IPS DF 6.9 (cell line): Measurements from ENCODE around the gene POLR2F.
"Not testable (repeated sequence)": the region's sequence is repeated elsewhere in the genome, so short reads cannot be mapped to it uniquely, and the experiment has no call there.

ENCODE experiments used
- DNase-seq: peaks from one replicate; pipeline ENCODE4 v3.0.0-alpha.2; 2013; ENCODE audit warnings: low read depth, low spot score
- H3K27ac ChIP-seq: one replicate; pipeline ENCODE4 v1.5.1; 2013; ENCODE audit warnings: low read length, control low read depth
- H3K27me3 ChIP-seq: 2 replicates; pipeline ENCODE4 v1.6.1; 2013; ENCODE audit warnings: mild to moderate bottlenecking, low read length; ENCODE audit not compliant: control insufficient read depth, insufficient read depth
- H3K36me3 ChIP-seq: 2 replicates; pipeline ENCODE4 v1.6.1; 2013; ENCODE audit warnings: low read length; ENCODE audit not compliant: control insufficient read depth, insufficient read depth
- H3K4me1 ChIP-seq: 2 replicates; pipeline ENCODE4 v1.6.1; 2013; ENCODE audit warnings: low read length; ENCODE audit not compliant: control insufficient read depth, insufficient read depth
- H3K4me3 ChIP-seq: 2 replicates; pipeline ENCODE4 v1.5.1; 2013; ENCODE audit warnings: mild to moderate bottlenecking, low read length
- H3K9me3 ChIP-seq: 2 replicates; pipeline ENCODE4 v1.6.1; 2013; ENCODE audit warnings: low read length, inconsistent platforms; ENCODE audit not compliant: control insufficient read depth, insufficient read depth
- WGBS: extraction: QIAGEN DNeasy Blood & Tissue Kit; methylation state at CpG from one replicate; pipeline ENCODE4 v1.1.7; 2013; ENCODE audit warnings: mixed read lengths, missing lambda C conversion rate; ENCODE audit not compliant: insufficient read length, insufficient coverage; 5-methylcytosine and 5-hydroxymethylcytosine counted together

POLR2F gene

DNA sequence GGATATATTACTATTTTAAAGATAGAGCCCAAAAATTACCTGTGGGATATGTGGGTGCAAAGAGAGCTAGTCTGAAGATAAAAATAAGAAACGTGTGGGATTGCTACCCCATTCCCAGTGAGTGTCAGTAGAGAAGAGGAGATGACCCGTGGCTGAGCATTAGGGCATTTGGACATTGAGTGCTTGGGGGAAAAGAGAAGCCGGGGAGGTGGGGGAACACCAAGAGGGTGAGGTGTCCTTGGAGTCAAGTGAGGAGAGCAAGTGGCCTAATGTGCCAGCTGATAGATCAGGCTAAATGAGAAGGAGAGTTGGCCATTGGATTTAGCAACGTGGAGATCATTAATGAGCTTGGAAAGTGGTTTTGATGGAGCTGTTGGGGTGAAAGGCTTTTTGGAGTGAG lies 1.2 kb downstream of the POLR2F start:
- Histone ChIP-seq H3K36me3 (peaks cover 23% of the 10 kb centered on the region), H3K4me1 (no peaks in the 10 kb centered on the region), H3K9me3 (no peaks in the 10 kb centered on the region), H3K27me3 (no peaks in the 10 kb centered on the region), H3K27ac (no peak overlapping the region), H3K4me3 (no peak overlapping the region)
- WGBS = no CpG with 5 or more reads among the region's 4 CpGs
- DNase-seq = no peak

DNA sequence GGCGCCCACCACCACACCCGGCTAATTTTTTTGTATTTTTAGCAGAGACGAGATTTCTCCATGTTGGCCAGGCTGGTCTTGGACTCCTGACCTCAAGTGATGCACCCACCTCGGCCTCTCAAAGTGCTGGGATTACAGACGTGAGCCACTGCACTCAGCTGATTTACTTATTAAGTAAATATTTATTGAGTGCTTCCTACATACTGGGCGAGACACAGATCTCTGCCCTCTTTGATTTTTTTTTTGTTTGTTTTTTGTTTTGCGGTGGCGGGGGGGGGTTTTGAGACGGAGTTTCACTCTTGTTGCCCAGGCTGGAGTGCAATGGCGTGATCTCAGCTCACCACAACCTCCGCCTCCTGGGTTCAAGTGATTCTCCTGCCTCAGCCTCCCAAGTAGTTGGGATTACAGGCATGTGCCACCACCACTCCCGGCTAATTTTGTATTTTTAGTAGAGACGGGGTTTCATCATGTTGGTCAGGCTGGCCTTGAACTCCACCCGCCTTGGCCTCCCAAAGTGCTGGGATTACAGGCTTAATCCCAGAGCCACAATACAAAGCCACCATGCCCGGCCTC lies 2.4 kb downstream of the POLR2F start:
- H3K9me3 ChIP-seq, H3K4me3 ChIP-seq, H3K4me1 ChIP-seq, H3K27me3 ChIP-seq, DNase-seq, H3K27ac ChIP-seq: not testable (repeated sequence)
- no CpG with 5 or more reads among the region's 15 CpGs for WGBS
- H3K36me3 ChIP-seq = peaks cover 23% of the 10 kb centered on the region

DNA sequence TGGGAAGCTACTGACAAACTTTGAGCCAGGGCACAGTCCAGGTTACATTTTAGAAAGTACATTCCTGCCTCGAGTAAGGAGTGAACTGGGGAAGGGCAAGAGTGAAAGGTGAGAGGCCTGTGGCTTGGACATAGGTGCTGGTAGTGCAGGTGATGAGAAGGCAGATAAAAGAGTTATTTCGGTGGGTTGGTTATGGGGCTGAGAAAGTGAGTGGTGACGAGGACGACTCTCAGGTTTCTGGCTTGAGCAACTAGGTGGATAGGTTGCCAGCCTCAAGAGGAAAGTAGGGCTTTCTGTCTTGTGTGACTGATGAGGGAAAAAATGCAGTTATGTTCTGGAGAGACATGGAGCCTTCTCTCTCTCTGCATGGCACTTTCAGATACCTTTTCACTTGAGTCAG lies 3.7 kb downstream of the POLR2F start:
- WGBS = 100% methylated on average over 2 of the region's 4 CpGs
- Histone ChIP-seq H3K9me3 (no peaks in the 10 kb centered on the region), H3K27ac (no peak overlapping the region), H3K4me1 (no peaks in the 10 kb centered on the region), H3K4me3 (no peak overlapping the region), H3K36me3 (peaks cover 28% of the 10 kb centered on the region), H3K27me3 (no peaks in the 10 kb centered on the region)
- no peak for DNase-seq

DNA sequence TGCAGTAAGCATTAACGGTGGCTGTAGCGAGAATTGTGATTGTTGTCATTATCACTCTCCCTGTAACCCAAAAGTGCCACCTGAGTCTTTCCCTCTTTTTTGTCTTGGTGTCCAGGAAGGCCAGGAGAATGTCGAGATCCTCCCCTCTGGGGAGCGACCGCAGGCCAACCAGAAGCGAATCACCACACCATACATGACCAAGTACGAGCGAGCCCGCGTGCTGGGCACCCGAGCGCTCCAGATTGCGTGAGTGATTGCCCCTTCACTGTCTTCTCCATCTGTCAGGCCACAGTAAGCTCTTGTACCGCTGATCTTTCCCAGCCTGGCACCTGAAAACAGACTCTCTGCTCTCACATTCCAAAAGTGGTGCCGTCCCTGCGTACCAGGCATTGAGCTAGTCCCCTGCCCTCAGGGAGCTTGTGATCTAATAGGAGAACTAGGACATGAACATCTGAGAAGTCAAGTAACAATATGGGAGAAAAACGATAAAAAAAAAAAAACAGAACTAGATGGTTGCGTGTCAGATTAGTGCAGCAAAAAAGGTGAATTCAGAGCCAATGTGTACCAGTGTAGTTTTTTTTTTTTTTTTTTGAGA lies 5.8 kb downstream of the POLR2F start:
- no peaks in the 10 kb centered on the region for H3K4me1 ChIP-seq
- DNase-seq = no peak
- H3K4me3 ChIP-seq = no peak overlapping the region
- WGBS = no CpG with 5 or more reads among the region's 18 CpGs
- peaks cover 28% of the 10 kb centered on the region for H3K36me3 ChIP-seq
- no peaks in the 10 kb centered on the region for H3K9me3 ChIP-seq
- H3K27me3 ChIP-seq = no peaks in the 10 kb centered on the region
- H3K27ac ChIP-seq = no peak overlapping the region

DNA sequence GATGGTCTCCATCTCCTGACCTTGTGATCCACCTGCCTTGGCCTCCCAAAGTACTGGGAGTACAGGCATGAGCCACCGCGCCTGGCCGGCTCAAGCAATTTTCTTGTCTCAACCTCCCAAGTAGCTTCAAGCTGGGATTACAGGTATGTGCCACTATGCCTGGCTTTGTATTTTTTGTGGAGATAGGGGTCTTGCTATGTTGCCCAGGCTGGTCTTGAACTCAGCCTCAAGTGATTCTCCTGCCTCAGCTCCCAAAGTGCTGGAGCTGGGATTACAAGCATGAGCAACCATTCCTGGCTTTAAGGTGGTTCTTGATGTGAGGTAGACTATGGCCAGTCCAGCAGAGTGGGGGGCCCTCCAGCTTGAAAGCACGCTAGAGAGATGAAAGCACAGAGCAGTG lies 7.6 kb downstream of the POLR2F start:
- Histone ChIP-seq H3K4me1 (no peaks in the 10 kb centered on the region), H3K36me3 (peaks cover 28% of the 10 kb centered on the region), H3K27me3 (no peaks in the 10 kb centered on the region), H3K9me3 (no peaks in the 10 kb centered on the region), H3K4me3 (no peak overlapping the region), H3K27ac (no peak overlapping the region)
- WGBS = no CpG with 5 or more reads among the region's 4 CpGs
- no peak for DNase-seq

DNA sequence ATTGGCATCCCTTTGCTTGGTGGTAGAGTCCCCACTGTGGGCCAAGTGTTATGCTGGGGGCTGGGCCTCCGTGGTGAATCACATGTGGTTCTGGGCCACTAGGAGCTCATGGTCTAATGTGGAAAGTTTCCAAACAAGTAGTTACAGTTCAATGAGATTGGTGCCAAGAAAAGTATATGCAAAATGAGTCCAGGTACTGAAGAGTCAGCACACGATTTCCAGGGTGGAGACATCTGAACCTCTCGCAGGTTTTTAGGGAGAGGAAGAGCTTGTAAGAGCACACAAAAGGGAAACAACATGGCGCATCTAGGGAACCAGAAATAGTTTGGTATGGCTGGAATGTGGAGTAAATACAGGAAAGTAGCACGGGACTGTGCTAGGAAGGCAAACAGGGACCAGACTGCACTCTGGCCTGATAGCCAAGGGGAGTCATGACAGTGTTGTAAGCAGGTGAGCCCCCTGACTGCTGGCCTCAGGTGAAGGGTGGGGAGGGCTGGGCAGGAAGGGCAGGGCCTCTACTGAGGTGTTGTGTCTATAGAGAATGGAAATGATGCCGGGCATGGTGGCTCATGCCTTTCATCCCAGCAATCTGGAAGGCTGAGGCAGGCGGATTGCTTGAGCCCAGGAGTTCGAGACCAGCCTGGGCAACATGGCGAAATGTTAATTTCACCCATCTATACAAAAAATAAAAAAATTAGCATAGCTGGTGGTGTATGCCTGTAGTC lies 12.6 kb downstream of the POLR2F start:
- Histone ChIP-seq H3K4me3 (no peak overlapping the region), H3K36me3 (peaks cover 9% of the 10 kb centered on the region; the same call in 1 of the 2 replicates), H3K27ac (no peak overlapping the region), H3K4me1 (peaks cover 3% of the 10 kb centered on the region; the same call in 1 of the 2 replicates), H3K9me3 (no peaks in the 10 kb centered on the region), H3K27me3 (no peaks in the 10 kb centered on the region)
- WGBS = no CpG with 5 or more reads among the region's 9 CpGs
- no peak for DNase-seq

DNA sequence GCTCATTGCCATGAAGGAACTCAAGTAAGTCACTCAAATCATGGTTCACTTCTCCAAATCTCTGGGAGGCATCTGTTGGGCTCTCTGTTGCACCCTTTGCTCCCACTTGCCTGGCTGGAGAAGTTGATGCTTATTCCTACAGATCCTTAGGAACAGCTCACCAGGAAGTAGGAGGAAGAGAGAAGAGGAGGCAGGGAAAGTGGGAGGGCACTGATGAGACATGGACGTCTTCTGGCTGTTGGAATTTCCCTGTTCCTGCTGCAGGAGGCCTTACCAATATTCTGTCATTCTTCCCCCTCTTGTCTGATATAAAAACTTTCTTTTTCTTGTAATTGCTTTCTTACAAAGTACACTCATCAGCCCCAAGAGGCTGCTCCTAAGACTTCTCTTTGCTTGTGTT lies 13.6 kb downstream of the POLR2F start:
- no CpG with 5 or more reads among the region's 1 CpG for WGBS
- H3K27me3 ChIP-seq = no peaks in the 10 kb centered on the region
- no peak for DNase-seq
- H3K9me3 ChIP-seq = no peaks in the 10 kb centered on the region
- no peak overlapping the region for H3K4me3 ChIP-seq
- peaks cover 7% of the 10 kb centered on the region for H3K4me1 ChIP-seq
- no peak overlapping the region for H3K27ac ChIP-seq
- peaks cover 5% of the 10 kb centered on the region; the same call in 1 of the 2 replicates for H3K36me3 ChIP-seq

DNA sequence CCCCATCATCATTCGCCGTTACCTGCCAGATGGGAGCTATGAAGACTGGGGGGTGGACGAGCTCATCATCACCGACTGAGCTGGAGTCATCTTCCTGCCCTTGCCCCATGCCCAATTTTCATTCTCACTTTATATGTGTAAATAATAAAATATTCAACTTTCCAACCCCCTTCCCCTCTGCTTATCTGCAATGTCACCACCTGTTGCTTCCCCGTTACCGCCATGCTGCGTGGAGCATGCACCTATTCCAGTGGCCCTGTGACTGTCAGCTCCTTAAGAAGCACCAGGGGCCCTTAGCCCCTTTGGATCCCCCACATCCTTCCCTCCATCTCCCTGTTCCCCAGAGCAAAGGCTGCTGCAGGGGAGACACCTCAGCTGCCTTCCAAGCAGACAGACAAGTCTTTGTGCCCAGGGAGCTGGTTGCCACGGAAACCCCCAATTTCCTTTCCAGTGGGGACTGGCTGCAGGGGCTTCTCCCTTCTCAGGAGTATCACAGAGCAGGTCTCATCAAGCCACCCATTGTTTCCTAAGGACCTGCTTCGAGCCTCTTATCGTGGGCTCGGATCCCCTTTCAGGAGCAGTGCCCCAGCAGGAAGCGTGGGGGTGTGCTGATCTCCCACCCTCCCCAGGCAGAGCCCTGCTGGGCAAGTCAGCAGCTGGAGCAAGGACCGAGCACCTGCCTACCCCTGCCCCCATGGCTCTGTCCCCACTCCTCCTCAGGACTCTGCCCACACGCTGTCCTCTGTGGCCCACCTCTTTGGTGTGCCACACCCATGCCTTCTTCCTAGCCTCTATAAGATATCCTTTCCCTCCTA lies 14.3 kb downstream of the POLR2F start:
- Histone ChIP-seq H3K9me3 (no peaks in the 10 kb centered on the region), H3K27me3 (no peaks in the 10 kb centered on the region), H3K4me3 (no peak overlapping the region), H3K4me1 (peaks cover 7% of the 10 kb centered on the region), H3K27ac (no peak overlapping the region), H3K36me3 (peaks cover 5% of the 10 kb centered on the region; the same call in 1 of the 2 replicates)
- no CpG with 5 or more reads among the region's 14 CpGs for WGBS
- no peak for DNase-seq

DNA sequence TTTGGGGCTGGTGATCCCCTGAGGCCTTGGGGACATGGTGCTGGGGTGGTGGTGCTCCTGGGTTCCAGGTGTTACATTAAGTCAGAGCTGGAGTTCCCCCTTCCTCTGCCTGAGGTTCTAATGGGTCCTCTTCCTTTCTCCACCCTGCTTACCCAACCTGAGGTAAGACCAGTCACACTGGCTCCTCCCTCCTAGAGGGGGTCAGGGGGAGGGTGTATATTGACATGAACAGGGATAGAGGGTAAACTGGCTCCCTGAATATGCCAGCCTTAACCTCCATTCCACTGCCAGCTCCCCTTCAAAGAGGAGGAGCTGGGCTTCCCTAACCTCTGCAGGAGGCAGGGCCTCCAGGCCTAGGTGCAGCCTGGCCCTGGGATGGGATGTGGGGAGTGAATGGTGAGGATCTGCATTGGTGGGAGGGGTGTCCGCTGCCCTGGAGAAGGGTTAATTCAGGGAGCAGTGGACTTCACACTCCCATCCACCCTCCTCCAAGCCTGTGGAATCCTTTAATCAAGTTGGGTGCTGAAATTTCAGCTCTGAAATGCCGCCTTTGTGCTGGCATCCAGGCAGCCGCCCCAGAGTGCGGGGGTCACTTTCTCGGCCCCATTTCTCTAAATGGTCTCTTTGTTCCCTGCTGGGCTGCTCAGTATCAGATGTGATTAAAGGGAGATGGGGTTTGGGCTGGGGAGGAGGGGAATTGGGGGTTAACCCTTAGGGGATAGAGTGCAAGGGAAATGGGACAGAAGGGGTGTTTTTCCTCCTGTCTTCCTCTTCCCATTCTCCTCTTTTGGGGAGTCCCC lies 15.2 kb downstream of the POLR2F start:
- no CpG with 5 or more reads among the region's 5 CpGs for WGBS

DNA sequence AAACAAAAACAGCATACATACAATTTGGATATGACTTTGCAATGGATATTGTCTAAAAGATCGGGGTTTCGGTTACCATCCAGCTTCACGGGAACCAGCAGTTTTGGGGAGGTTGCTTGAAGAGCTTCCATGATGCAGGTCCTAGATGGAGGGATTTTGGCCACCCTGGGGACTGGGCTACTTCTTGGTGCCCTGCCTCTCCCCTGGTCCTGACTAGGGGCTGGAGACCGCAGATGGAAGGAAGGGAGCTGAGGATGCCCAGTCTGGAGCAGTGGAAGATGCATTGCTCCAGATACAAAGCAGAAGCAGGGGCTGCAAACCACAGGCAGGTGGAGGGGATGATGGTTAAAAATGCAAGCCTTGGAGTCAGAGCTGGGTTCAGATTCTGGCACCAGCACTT lies 17.4 kb downstream of the POLR2F start:
- Histone ChIP-seq H3K27ac (no peak overlapping the region), H3K4me1 (peaks cover 7% of the 10 kb centered on the region), H3K27me3 (no peaks in the 10 kb centered on the region), H3K36me3 (peaks cover 5% of the 10 kb centered on the region; the same call in 1 of the 2 replicates), H3K9me3 (no peaks in the 10 kb centered on the region), H3K4me3 (no peak overlapping the region)
- no CpG with 5 or more reads among the region's 4 CpGs for WGBS
- no peak for DNase-seq

More for the DNA sequence above, 15.2 kb downstream of the POLR2F start:
- no peak overlapping the region for H3K27ac ChIP-seq
- no peak overlapping the region for H3K4me3 ChIP-seq
- H3K9me3 ChIP-seq = no peaks in the 10 kb centered on the region
- H3K4me1 ChIP-seq = peaks cover 7% of the 10 kb centered on the region
- no peaks in the 10 kb centered on the region for H3K27me3 ChIP-seq
- DNase-seq = no peak
- H3K36me3 ChIP-seq = peaks cover 5% of the 10 kb centered on the region; the same call in 1 of the 2 replicates
